ENCODE results near the gene KLHDC8B.
A peak's percentile ranks its signal among the peaks of the same experiment; 100 is the strongest.

KLHDC8B gene

GRCh38 chr3:49158792-49159191 is 12.6 kb upstream of the KLHDC8B start:
- no peak for DNase-seq (ENCODE audit: low read depth)

- no peak for DNase-seq (ENCODE audit: low read depth)
Measured at GRCh38 chr3:49161197-49161596, 10.2 kb upstream of the KLHDC8B start.

- DNase-seq (ENCODE audit: low read depth): no peak
Measured at GRCh38 chr3:49161808-49162530, 9.4 kb upstream of the KLHDC8B start.

- DNase-seq (ENCODE audit: low read depth): no peak
Measured at GRCh38 chr3:49162751-49163419, 8.5 kb upstream of the KLHDC8B start.

- DNase-seq (ENCODE audit: low read depth): no peak
Measured at GRCh38 chr3:49163609-49164008, 7.8 kb upstream of the KLHDC8B start.

GRCh38 chr3:49164983-49165720 is 6.2 kb upstream of the KLHDC8B start:
- no peak for DNase-seq (ENCODE audit: low read depth)

GRCh38 chr3:49165771-49166751 is 5.3 kb upstream of the KLHDC8B start, which contains the start of gene CCDC71:
CCDC71 (minus strand) TSS chr3:49166331; CDS start chr3:49164208, 2,123 bp downstream.
- peak; percentile 61 for DNase-seq (ENCODE audit: low read depth)

- no peak for DNase-seq (ENCODE audit: low read depth)
Measured at GRCh38 chr3:49166752-49167556, 4.4 kb upstream of the KLHDC8B start.

GRCh38 chr3:49170744-49171118 is 667 bp upstream of the KLHDC8B start:
- DNase-seq (ENCODE audit: low read depth): no peak

GRCh38 chr3:49171775-49172500 is 540 bp downstream of the KLHDC8B start:
- DNase-seq (ENCODE audit: low read depth): no peak

GRCh38 chr3:49172551-49173041 is 1.2 kb downstream of the KLHDC8B start:
- no peak for DNase-seq (ENCODE audit: low read depth)

- no peak for DNase-seq (ENCODE audit: low read depth)
Measured at GRCh38 chr3:49173116-49173791, 1.9 kb downstream of the KLHDC8B start.

- peak; percentile 16 for DNase-seq (ENCODE audit: low read depth)
Measured at GRCh38 chr3:49173792-49174170, 2.4 kb downstream of the KLHDC8B start.

- no peak for DNase-seq (ENCODE audit: low read depth)
Measured at GRCh38 chr3:49174397-49174985, 3.1 kb downstream of the KLHDC8B start.

GRCh38 chr3:49175530-49175929 is 4.1 kb downstream of the KLHDC8B start:
- DNase-seq (ENCODE audit: low read depth): no peak

GRCh38 chr3:49177073-49177472 is 5.7 kb downstream of the KLHDC8B start:
- DNase-seq (ENCODE audit: low read depth): no peak

GRCh38 chr3:49180116-49180515 is 8.7 kb downstream of the KLHDC8B start:
- DNase-seq (ENCODE audit: low read depth): no peak

GRCh38 chr3:49181351-49181750 is 10.0 kb downstream of the KLHDC8B start:
- DNase-seq (ENCODE audit: low read depth): no peak

GRCh38 chr3:49182682-49183081 is 11.3 kb downstream of the KLHDC8B start:
- no peak for DNase-seq (ENCODE audit: low read depth)

All from iris pigment epithelial cell (primary cell).